ENCODE measurements around the gene AADACL2.
"Not testable (repeated sequence)": the region's sequence is repeated elsewhere in the genome, so short reads cannot be mapped to it uniquely, and the experiment has no call there.

The AADACL2 gene

GRCh38 chr3:151733613-151734012 is at the start of gene AADACL2:
TSS of gene AADACL2 (plus strand) at chr3:151733927. CDS start at chr3:151734036, 109 bp downstream.
- DNase-seq, result no peak

- no peak for DNase-seq
Measured at GRCh38 chr3:151684094-151684493, 49.6 kb upstream of the AADACL2 start.

GRCh38 chr3:151686257-151686656 is 47.5 kb upstream of the AADACL2 start:
- no peak for DNase-seq

- no peak for DNase-seq
Measured at GRCh38 chr3:151687076-151687475, 46.7 kb upstream of the AADACL2 start.

GRCh38 chr3:151688571-151688970 is 45.2 kb upstream of the AADACL2 start:
- no peak for DNase-seq

GRCh38 chr3:151690645-151691044 is 43.1 kb upstream of the AADACL2 start:
- DNase-seq, result no peak

- DNase-seq, result no peak
Measured at GRCh38 chr3:151697496-151697895, 36.2 kb upstream of the AADACL2 start.

GRCh38 chr3:151707216-151707615 is 26.5 kb upstream of the AADACL2 start:
- no peak for DNase-seq

- no peak for DNase-seq
Measured at GRCh38 chr3:151708868-151709267, 24.9 kb upstream of the AADACL2 start.

GRCh38 chr3:151709847-151710246 is 23.9 kb upstream of the AADACL2 start:
- DNase-seq, result no peak

- DNase-seq, result no peak
Measured at GRCh38 chr3:151721294-151721693, 12.4 kb upstream of the AADACL2 start.

- DNase-seq, result no peak
Measured at GRCh38 chr3:151722856-151723255, 10.9 kb upstream of the AADACL2 start.

GRCh38 chr3:151724576-151725562 is 8.9 kb upstream of the AADACL2 start:
- no peak for DNase-seq

GRCh38 chr3:151726016-151726415 is 7.7 kb upstream of the AADACL2 start:
- DNase-seq, result no peak

GRCh38 chr3:151732861-151733260 is 866 bp upstream of the AADACL2 start:
- no peak for DNase-seq

GRCh38 chr3:151740581-151740980 is 6.9 kb downstream of the AADACL2 start:
- no peak for DNase-seq

- no peak for DNase-seq
Measured at GRCh38 chr3:151743855-151744254, 10.1 kb downstream of the AADACL2 start.

GRCh38 chr3:151750181-151750580 is 16.5 kb downstream of the AADACL2 start:
- no peak for DNase-seq

- no peak for DNase-seq
Measured at GRCh38 chr3:151750678-151751077, 17.0 kb downstream of the AADACL2 start.

GRCh38 chr3:151751161-151751560 is 17.4 kb downstream of the AADACL2 start:
- DNase-seq, result no peak

- no peak for DNase-seq
Measured at GRCh38 chr3:151753846-151754245, 20.1 kb downstream of the AADACL2 start.

GRCh38 chr3:151761581-151761980 is 27.9 kb downstream of the AADACL2 start:
- no peak for DNase-seq

- DNase-seq, result not testable (repeated sequence)
Measured at GRCh38 chr3:151764699-151765098, 31.0 kb downstream of the AADACL2 start.

GRCh38 chr3:151765685-151766084 is 32.0 kb downstream of the AADACL2 start:
- no peak for DNase-seq

- no peak for DNase-seq
Measured at GRCh38 chr3:151766454-151766853, 32.7 kb downstream of the AADACL2 start.
